Adipose tissue (tissue), 3 donors: ENCODE results near the gene PFDN2. TPM values are rescaled to one million over a fixed set of nuclear protein-coding genes. Genes with fewer than 3 reads are reported as not detected.

Source experiments
- H3K27ac ChIP-seq: one replicate; pipeline ENCODE4 v1.5.1; 2013; ENCODE audit warnings: low read depth, low read length
- WGBS, 3 donors: extraction: QIAGEN DNeasy Blood & Tissue Kit; methylation state at CpG; one replicate each; pipeline ENCODE4 v1.1.7; 2013; 5-methylcytosine and 5-hydroxymethylcytosine counted together
- polyA plus RNA-seq, 3 donors: library from polyadenylated mRNA; stranded (reverse); fragments of 200-250 nt; gene quantifications; one replicate each; pipeline ENCODE4 v1.2.3, GENCODE V29; 2013
- donor health status: healthy with polysubstance abuse.
- donor health status: Bipolar disorder and iron deficiency.
- donor health status: healthy.

Gene PFDN2
- polyA plus RNA-seq, 3 donors = 53.0 to 201 (median 139) TPM

DNA sequence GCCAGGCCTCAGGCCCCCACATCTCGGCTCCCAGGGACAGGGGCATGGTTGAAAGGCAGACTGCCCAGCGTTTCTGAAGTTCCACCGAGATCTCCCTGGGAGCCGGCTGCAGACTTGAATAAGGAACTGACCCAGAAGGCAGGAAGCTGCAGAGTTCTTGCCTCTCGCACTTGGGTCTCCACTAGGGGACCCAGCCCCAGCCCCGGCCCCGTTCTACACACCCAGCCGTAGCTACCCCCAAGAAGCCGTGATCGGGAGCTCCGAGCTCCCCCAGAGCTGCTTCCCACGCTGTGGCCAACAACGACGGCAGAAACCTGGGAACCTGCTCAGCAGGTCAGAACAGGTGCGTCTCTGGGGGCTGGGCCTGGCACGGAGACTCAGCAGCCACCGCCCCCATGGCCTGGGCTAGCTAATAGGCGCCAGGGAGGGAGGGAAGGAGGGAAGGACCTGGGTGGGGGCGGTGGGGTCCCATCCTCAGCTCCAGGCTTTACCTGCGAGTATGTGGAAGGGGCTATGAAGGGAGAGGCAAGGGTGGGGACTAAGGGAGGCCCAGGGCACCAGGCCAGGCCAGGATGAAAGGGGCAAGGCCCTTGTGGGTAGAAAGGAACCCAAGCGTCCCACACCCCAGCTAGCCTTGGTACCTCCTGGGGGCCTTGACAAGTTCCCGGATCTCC lies 28.4 kb downstream of the PFDN2 start, which contains the start of gene NECTIN4:
Gene NECTIN4 (minus strand): TSS at position 308 of the 674 bp plus-strand sequence. CDS start 262 bp downstream, at position 46.
- no peak within 1 kb of the TSS for H3K27ac ChIP-seq

DNA sequence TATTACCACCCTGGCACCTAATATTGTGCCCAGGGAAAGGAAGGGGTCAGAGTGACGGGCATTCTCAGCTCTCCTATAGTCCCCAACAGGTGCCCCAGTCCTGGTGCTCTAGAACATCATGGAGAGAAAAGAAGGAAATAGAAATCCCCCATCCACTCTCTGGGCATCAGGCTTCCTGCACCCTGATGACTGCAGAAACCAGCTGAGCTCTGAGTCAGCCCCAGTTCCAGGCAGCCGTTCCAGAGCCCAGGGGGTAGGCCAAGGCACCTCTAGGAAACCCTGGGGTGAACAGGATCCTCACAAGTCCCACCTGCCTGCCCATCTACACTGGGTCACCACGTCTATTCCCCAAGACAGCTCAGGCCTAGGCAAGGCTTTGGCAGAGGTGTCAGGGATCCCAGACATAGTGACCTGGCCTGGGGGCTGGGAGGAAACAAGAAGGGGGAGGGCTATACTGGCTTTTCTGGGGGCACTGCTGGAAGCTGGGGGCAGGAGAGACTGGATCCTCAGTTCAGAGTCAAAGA lies 29.2 kb downstream of the PFDN2 start:
- 59 to 86% (median 81%) methylated on average over 3 of the region's 3 CpGs for WGBS, 3 donors
- no peak overlapping the region for H3K27ac ChIP-seq

More for the DNA sequence above, 28.4 kb downstream of the PFDN2 start, which contains the start of gene NECTIN4:
- WGBS, 3 donors = 30 to 72% (median 70%) methylated on average over 21 to 22 of the region's 22 CpGs

DNA sequence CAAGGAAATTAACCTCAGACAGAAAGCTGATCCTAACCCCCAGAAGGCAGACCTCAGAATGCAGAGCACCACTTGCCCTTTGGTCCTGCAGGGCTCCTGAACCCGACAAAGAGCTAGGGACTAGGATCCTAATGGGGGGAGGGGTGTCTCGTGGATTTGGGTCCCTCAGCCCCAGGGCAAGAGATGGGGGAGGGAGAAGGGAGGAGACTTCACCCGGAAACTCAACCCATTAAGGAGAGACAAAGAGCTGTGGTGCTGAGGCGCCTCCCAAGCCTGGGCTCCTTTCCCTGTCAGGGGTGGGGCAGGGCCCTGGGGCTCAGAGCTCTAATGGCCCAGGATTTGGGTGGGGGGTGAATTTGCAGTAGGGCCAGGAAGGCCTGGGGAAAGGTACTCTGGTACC lies 31.4 kb downstream of the PFDN2 start:
- WGBS, 3 donors = 55 to 78% (median 77%) methylated on average over 4 of the region's 4 CpGs
- no peak overlapping the region for H3K27ac ChIP-seq

DNA sequence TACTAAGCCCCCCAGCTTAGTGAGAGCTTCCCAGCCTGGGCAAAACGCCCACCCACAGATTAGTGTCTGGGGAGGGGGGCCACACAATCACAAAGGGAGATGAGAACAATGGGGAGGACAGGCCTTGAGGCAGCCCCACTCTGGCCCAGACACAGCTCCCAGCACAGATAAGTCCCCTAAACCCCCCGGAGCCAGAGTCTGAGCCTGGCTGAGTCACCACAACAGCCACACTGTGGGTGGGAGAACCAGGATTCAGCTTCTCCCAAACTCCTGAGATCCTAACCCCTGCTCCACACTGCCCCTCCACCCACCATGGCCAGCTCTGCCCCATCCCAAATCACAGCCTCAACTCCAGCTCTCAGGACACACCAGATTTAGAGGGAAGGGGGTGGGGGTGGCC lies 32.7 kb downstream of the PFDN2 start:
- 55 to 76% (median 68%) methylated on average over 2 of the region's 2 CpGs for WGBS, 3 donors
- H3K27ac ChIP-seq = no peak overlapping the region

DNA sequence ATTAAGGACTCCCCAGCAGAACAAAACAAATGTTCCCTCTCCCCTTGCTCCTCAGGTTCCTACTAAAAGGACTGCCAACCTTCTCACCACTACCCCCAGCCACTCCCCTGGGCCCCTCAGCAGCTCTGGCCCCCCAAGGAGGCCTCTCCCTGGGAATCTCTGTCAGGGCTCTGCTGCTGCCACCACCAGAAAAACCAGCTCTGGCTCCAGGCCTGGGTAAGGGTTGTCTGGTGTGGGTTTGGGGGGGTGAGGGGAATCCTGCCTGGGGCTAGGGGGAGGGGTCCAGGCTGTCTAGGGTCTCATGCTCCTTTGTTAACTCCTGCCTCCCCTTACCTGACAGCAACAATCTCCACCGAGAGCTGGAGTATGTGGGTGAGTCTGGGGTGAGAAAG lies 33.2 kb downstream of the PFDN2 start:
- no peak overlapping the region for H3K27ac ChIP-seq
- WGBS, 3 donors = 89 to 100% (median 92%) methylated on average over 1 of the region's 1 CpG

DNA sequence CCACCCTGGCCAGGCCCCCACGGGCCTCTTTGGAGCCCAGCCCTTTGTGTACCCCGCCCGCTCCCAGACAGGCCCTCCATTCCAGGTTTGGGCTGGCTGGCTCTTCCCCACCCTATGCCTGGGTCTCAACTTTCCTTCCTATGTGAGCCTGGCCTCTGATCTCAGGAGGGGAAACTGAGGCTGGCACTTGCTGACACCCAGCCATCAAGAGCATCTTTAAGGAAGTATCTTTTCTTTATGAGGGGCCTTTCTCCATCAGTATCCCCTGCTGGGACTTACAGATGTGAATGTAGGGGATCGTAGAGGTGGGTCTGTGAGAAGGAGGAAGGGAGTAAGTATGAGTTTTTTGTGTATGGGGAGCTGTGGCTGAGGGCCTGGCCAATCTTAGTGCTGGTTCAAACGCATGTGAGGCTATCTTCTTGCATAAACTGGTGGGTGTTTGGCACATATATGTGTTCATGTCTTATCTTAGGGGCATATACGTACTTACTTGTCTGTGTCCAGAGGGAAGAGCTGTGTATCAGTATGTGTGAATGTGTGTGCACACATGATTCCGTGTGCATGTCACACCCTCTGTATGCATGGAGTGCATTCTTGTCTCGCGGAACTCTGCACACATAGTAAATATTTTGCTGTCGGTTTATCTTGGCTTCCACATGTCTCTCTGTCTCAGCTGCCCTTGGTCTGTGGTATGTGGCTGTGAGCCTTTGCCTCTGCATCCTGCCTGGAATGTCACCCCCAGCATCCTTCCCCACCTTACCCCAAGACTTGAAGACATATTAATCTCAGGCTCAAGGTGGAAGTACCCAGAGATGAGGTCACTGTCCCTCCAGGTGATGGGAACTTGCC lies 33.9 kb downstream of the PFDN2 start:
- 67 to 78% (median 73%) methylated on average over 10 of the region's 10 CpGs for WGBS, 3 donors
- no peak overlapping the region for H3K27ac ChIP-seq

DNA sequence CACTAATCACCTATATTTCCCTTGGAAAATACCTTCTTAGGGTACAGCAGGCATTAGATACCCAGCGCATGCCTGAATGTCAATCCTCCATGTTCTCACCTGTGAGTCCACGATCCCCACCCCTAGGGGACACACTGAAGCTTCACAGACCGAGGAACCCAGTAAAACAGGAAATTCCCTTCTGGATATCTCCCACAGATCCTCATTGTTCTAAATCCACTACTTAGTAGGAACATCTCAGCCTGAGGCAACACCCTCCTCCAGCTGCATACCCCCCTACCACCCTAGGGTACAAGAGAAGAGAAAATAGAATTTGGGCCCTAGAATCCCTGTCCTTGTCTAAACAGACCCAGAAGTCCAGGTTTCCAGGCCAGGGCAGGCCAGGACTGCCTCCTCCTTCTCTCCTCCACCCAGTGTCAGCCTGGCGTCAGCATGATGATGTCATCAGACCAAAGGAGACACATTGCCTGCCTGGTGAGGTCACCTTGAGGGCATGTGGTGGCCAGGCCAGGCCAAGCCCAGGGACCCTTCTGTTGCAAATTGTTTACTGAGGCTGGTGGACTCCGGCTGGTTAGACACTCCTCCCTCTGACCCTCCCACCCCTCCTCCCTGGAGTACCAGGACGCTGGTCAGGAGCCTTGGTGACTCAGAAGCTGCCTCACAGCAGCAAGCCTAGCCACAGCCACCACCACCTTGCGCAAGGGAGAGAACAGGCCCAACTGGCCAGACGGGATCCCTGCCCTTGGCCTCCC lies 34.7 kb downstream of the PFDN2 start:
- WGBS, 3 donors = 44 to 55% (median 45%) methylated on average over 7 to 8 of the region's 8 CpGs
- H3K27ac ChIP-seq = no peak overlapping the region

DNA sequence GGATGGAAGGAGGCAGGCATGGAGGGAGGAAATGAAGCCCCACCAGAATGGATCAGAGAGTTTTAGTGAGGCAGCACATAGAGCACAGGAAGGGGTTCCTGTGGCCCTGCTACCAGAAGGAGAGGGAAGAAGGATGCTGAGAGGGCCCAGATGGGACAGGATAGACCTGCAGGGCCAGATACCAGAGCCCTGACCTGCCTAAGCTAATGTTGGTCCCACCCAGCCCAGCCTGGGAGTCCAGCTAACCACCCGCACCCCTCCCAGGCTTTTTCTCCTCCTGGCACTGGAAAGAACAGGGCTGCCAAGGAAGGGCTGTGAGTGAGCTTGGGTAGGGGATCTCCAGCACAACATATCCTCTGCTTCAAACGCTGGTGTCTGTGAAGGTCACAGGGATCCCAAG lies 35.4 kb downstream of the PFDN2 start:
- H3K27ac ChIP-seq = no peak overlapping the region

DNA sequence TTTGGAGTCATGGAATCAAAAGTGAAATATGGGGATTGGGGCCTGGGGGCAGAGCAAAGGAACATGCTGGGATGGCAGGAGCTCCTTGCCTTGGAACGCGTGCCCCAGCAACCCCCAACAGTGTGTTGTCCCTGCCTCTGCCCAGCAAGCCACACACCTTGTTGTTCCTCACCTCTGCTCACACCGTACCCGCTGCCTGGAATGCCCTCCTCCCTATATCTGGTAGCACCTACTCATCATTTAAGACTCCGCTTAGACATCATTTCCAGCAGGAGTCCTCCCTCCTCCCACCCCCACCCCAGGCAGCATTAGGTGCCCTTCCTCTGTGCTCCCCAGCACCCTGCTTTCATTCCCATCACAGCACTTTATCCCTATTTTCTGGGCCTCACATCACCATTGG lies 36.3 kb downstream of the PFDN2 start:
- 79 to 80% (median 79%) methylated on average over 5 of the region's 5 CpGs for WGBS, 3 donors
- no peak overlapping the region for H3K27ac ChIP-seq

More for the DNA sequence above, 35.4 kb downstream of the PFDN2 start:
- WGBS, 3 donors = 47 to 90% (median 83%) methylated on average over 1 to 2 of the region's 2 CpGs

DNA sequence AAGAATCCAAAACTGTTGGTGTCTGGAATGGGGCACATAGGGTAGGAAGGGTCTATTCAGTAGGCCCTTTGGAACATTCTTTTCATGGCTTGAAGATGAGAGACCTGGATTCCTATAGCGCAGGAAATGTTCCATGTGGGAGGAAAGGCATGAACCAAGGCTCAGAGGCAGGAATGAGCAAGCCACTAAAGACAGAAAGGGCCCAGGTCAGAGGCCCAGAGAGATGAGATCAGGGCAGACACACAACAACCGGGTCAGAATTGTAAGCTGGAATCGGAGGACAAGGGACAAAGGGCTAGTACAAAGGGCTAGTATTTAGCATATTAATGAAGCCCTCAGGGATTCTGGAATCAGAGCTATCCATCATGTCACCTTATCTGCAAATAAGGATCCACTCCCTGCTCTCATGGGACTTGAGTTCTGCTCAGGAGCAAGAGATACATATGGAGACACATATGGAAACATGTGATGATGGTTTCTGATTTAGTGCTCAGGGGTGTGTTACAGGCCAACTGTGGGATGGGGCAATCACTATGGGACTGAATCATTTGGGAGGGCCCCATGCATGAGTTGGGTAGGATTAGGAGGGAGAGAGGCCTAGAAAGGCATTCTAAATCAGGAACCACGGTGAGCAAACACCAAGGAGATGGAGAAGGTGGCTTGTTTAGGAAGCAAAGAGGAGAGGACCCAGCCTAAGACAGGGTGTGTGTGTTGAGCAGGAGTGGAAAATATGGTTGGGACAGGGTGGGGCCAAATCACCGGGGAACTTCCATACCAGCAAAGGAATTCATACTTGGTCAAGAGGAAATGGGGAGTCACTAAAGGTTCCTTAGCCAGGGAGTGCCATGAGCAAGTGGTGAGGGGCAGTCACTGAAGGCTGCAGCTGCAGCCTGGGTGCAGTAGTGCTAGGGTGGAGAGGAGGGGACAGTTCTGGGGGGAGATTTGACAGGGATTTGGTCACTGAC lies 37.1 kb downstream of the PFDN2 start:
- WGBS, 3 donors = 82 to 87% (median 85%) methylated on average over 5 of the region's 5 CpGs

DNA sequence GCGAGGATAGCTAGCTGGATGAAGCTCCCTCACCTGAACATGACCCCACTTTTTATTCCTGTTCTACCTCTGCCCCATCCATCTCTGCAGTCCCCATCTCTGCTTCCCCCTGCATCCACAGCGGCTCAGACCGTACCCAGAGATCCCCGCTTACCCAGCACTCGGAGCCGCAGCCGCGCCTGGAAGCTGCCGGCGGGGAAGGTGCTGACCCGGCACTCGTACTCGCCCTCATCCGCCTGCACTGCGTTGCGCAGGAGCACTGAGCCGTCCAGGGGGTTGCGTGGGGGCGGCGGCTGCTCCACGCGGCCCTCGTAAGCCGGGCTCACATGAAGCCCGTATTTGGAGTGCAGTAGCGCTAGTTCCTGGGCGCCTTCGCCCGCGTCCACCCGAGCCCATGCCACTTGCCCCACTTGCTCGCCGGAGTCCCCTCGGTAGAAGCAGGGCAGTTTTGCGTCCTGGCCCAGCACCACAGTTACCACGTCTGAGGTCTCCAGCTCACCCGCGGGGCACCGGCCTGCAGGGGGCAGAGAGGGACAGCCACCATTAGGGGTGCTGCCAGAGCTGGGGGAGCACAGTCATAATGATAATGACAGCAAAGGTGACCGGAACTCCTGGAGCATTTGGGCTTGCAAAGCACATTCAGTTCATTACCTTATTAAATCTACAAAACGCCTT lies 38.3 kb downstream of the PFDN2 start:
- H3K27ac ChIP-seq = no peak overlapping the region
- WGBS, 3 donors = 62 to 76% (median 65%) methylated on average over 41 of the region's 41 CpGs

More for the DNA sequence above, 37.1 kb downstream of the PFDN2 start:
- no peak overlapping the region for H3K27ac ChIP-seq

DNA sequence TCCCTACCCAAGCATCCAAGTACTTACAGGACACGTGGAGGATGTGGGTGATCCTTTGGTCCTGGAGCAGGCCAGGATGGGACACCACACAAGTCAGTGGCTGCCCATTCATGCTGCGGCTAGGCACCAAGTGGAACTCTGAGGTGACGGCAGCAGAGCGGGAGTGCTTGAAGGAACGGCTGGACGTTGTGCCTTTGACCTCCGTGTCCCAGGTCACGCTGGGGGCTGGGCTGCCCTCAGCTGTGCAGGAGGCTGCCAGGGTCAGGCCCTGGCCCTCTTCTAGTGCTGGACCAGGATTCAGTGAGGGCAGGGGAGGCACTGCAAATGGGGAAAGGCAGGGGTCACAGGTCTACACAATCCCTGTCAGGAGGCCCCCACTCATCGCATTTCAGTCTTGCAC lies 40.4 kb downstream of the PFDN2 start:
- 78 to 79% (median 78%) methylated on average over 9 of the region's 9 CpGs for WGBS, 3 donors
- no peak overlapping the region for H3K27ac ChIP-seq

DNA sequence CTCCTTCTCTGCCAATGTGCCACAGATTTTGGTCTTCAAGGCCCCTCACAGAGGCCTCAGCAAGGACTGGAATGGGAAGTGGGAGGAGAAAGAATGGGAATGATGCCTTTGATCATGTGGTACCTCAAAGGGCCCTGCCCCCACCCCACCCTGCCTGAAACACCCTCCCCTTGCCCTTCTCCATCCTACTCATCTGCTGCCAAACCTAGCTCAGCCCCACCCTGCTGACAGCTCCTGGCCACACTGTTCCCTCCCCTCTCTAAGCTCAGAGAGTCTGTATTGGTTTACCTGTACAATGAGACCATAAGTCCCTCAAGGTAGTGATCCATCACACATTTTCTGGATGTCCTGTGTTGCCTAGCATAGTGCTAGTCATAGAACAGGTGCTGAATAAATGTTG lies 41.4 kb downstream of the PFDN2 start:
- H3K27ac ChIP-seq = no peak overlapping the region

DNA sequence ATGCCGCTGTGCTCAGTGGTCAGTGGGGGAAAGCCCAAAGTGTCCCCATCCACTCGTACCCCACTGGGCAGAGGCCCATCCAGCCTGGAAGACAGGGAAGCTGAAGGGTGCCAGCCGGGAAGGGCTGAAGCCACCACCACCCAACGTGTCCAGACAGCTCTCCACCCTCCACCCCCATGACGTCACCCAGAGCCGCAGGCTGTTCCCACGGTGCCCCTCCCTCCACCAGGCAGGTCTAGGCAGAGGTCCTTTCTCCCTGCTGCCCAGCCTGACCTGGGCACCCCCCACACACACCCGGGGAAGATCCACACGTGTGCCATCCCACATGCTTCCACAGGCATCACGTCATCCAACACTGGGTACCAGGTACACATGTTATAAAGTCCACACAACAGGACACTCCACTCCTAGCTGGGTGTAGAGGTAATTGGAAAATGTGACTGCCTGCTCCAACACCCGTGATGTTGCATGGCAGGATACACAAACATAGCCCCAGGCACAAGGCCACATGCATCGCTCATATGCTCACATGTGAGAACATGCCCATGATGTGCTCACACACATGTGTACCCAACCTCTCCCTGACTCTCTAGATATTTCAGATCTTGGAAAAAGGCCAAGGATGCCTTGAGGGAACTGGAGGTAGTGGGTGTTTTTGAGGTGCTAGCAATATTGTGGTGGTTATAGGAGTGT lies 43.0 kb downstream of the PFDN2 start:
- no peak overlapping the region for H3K27ac ChIP-seq
- WGBS, 3 donors = 76 to 81% (median 81%) methylated on average over 11 to 12 of the region's 12 CpGs

DNA sequence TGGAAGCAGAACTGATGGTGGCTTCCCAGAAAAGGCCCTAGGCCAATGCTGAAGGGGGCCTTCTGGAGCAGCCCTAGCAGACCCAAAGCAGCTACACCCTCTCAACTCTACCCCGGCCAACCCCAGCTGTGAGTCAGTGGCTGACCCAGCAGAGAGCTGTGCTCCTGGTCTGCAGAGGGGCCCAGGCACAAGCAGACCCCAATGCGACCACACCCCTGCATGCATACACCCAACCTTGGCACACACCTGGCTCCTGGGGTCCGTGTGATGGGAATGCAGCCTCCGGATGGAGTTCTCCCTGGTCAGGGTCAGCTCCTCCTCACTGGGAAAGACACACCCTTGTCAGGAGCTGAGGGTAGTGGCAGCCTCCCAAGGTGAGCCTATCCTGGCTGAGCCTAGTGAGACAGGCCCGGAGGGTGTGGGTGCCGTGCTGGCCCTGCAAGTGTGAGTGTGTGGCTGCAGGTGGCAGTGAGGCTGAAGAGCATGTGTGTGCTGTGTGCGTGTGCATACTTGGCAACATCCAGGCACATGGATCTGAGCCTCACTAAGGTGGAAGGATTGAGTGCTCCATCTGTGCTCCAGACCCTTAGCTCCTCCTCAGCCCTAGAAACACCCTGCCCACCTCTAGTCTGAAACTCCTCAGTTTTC lies 44.2 kb downstream of the PFDN2 start:
- no peak overlapping the region for H3K27ac ChIP-seq
- 69 to 75% (median 70%) methylated on average over 7 of the region's 7 CpGs for WGBS, 3 donors

DNA sequence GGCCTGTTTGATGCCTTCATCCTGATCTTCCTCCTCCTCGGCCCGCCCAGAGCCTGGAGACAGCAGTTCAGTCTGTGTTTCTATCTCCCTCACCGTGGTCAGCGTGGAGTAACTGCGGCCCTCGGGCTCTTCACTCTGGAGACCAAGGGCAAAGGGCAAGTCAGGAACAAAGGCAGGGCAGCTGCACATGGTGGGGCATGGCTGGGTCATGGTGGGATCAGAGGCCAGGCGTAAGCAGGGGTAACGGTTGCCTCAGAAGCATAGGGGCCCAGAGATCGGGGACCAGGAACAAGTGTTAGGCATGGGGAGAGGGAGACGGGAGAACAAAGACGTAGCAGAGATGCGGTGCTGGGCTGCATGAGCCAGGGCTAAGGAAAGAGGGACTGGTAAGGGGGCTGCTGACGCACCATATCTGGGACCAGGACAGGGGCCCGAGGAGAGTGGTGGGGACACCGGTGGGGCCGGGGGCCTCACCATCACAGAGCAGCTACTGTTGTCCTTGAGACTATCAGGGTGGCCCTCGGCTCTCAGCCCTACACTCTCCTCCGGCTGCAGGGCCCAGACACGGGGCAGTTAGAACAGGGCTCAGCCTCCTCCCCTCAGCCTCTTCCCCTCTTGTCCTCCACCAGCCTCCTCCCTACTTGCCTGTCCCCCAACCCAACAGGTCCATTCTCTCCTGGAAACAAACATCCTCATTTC lies 44.9 kb downstream of the PFDN2 start:
- H3K27ac ChIP-seq = no peak overlapping the region
- 90 to 93% (median 93%) methylated on average over 19 of the region's 19 CpGs for whole genome bisulfite sequencing, 3 donors
